Suprapubic skin (tissue), 3 donors: Measurements from ENCODE around the gene SLC13A5.

ENCODE experiments used
- CTCF ChIP-seq, 2 donors: fragments of 200-600 bp in 1 of 2; fragments of 450-650 bp in 1 of 2; sonication (generic) in 1 of 2; IDR thresholded peaks; one replicate each; pipeline ENCODE4 v1.5.1; 2016 to 2019; ENCODE audit warnings: antibody characterized with exemption in 2 of 2, mild to moderate bottlenecking in 1 of 2, moderate library complexity in 1 of 2
- POLR2A ChIP-seq, 2 donors: fragments of 450-650 bp; IDR thresholded peaks; one replicate each; pipeline ENCODE4 v1.6.1; 2017; ENCODE audit warnings: antibody characterized with exemption in 2 of 2, mild to moderate bottlenecking in 2 of 2, moderate library complexity in 2 of 2

DNA sequence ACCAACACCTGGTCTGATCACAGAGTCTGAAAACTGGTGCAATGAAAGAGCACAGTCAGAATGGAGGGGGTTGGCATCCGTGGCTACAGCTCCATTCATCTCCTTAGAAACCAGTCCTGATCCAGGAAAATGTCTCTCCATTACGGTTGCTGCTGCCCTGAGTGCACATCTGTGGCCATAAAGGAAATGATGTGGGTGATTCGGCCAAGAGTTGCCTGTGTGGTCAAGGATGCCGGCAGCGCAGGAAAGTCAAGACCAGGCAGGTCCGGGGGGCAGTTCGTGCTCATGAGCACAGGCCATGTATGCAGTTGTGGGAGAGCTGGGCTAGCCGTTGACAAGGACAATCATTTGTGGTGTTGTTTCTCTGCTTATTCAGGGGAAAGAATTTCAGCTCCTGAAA is 48.6 kb upstream of the SLC13A5 start:
- no peak for TF ChIP-seq CTCF (IDR thresholded peaks at IDR 0.05)
- TF ChIP-seq POLR2A (IDR thresholded peaks at IDR 0.05), result no peak
